OCI-LY7 (cell line): ENCODE data around the gene SEMA3G.

Experiments
- EZH2phosphoT487 ChIP-seq: fragments of 200-600 bp; sonication (generic); IDR thresholded peaks from 2 replicates; pipeline ENCODE4 v1.6.1; 2018; ENCODE audit warnings: low read depth, borderline replicate concordance, mild to moderate bottlenecking, mixed run types, antibody characterized with exemption, low read length, moderate library complexity, mixed read lengths
- TF ChIP-seq, protein P1 (sequence below): fragments of 200-600 bp; sonication (generic); conservative IDR thresholded peaks from 2 replicates; pipeline ENCODE4 v1.5.1; 2014; ENCODE audit warnings: mild to moderate bottlenecking, antibody characterized with exemption, low read length, moderate library complexity, mixed read lengths

DNA sequence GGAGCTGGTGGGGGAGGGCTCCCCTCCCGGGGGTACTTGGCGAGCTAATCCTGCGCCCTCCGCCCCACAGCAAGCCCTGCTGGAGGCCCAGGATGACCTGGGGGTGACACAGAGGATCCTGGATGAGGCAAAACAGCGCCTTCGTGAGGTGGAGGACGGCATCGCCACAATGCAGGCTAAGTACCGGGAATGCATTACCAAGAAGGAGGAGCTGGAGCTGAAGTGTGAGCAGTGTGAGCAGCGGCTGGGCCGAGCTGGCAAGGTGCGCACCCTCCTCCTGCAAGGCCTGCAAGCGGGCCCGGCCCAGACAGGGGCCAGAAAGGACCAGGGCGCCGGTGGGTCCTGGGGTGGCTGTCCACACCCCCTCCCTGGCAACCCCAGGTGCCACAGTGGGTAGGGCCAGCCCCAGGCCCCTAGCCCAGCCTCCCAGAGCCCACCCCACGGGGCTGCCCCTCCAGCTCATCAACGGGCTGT, 56.5 kb downstream of the SEMA3G start:
- TF ChIP-seq, protein P1, sequence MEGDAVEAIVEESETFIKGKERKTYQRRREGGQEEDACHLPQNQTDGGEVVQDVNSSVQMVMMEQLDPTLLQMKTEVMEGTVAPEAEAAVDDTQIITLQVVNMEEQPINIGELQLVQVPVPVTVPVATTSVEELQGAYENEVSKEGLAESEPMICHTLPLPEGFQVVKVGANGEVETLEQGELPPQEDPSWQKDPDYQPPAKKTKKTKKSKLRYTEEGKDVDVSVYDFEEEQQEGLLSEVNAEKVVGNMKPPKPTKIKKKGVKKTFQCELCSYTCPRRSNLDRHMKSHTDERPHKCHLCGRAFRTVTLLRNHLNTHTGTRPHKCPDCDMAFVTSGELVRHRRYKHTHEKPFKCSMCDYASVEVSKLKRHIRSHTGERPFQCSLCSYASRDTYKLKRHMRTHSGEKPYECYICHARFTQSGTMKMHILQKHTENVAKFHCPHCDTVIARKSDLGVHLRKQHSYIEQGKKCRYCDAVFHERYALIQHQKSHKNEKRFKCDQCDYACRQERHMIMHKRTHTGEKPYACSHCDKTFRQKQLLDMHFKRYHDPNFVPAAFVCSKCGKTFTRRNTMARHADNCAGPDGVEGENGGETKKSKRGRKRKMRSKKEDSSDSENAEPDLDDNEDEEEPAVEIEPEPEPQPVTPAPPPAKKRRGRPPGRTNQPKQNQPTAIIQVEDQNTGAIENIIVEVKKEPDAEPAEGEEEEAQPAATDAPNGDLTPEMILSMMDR = no peak
- TF ChIP-seq EZH2phosphoT487 = no peak
